Transverse colon (tissue), 4 donors: Measurements from ENCODE around the gene VBP1.

Experiments
- CTCF ChIP-seq, 5 experiments: fragments of 200-600 bp in 3 of 5; fragments of 450-650 bp in 2 of 5; sonication (generic) in 3 of 5; IDR thresholded peaks; 1 replicate in 2 of 5; 2 replicates in 3 of 5; pipeline ENCODE4 v1.5.1; 2016 to 2017; ENCODE audit warnings: antibody characterized with exemption in 5 of 5, inconsistent platforms in 3 of 5, mild to moderate bottlenecking in 2 of 5, moderate library complexity in 1 of 5
- EP300 ChIP-seq: sonication (generic); formaldehyde crosslinking; IDR thresholded peaks from one replicate; pipeline ENCODE4 v1.6.1; 2017; ENCODE audit warnings: antibody characterized with exemption, low read depth
- POLR2A ChIP-seq: fragments of 450-650 bp; IDR thresholded peaks from one replicate; pipeline ENCODE4 v1.6.1; 2016; ENCODE audit warnings: antibody characterized with exemption, mild to moderate bottlenecking, moderate library complexity
- POLR2AphosphoS5 ChIP-seq, 3 donors: sonication (generic); formaldehyde crosslinking; IDR thresholded peaks; one replicate each; pipeline ENCODE4 v1.6.1; 2016; ENCODE audit warnings: antibody characterized with exemption in 3 of 3

GRCh38 chrX:155246748-155247147 lies 30.5 kb downstream of the VBP1 start:
- no peak for TF ChIP-seq CTCF (IDR thresholded peaks at IDR 0.05)
- TF ChIP-seq POLR2A: no peak
- TF ChIP-seq EP300: no peak
- no peak for TF ChIP-seq POLR2AphosphoS5 (IDR thresholded peaks at IDR 0.05)
